Measurements from ENCODE around the gene TPBGL.

DNA sequence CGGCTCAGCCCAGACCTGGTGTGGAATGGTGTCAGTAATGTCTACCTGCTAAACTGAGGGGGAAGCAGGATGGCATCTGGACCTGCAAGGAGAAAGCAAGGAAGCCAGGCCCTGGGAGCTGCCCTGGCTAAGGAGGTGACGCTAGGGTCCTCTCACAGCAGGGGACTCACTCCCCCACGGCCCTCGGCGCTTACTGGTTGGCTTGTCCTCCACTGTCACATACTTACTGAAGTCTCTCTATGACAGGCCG is 48.9 kb downstream of the TPBGL start:
- TF ChIP-seq, protein P1, sequence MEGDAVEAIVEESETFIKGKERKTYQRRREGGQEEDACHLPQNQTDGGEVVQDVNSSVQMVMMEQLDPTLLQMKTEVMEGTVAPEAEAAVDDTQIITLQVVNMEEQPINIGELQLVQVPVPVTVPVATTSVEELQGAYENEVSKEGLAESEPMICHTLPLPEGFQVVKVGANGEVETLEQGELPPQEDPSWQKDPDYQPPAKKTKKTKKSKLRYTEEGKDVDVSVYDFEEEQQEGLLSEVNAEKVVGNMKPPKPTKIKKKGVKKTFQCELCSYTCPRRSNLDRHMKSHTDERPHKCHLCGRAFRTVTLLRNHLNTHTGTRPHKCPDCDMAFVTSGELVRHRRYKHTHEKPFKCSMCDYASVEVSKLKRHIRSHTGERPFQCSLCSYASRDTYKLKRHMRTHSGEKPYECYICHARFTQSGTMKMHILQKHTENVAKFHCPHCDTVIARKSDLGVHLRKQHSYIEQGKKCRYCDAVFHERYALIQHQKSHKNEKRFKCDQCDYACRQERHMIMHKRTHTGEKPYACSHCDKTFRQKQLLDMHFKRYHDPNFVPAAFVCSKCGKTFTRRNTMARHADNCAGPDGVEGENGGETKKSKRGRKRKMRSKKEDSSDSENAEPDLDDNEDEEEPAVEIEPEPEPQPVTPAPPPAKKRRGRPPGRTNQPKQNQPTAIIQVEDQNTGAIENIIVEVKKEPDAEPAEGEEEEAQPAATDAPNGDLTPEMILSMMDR (IDR thresholded peaks at IDR 0.05): no peak
- TF ChIP-seq EP300 (IDR thresholded peaks at IDR 0.05): no peak

Data from ovary (tissue), 3 donors.